ENCODE data around the gene STIMATE. TPM values are rescaled to one million over a fixed set of nuclear protein-coding genes. Genes with fewer than 3 reads are reported as not detected.

The STIMATE gene
- total and polyA plus RNA-seq, 8 donors = 5.0 to 19.9 (median 13.6) TPM

GRCh38 chr3:52798376-52798977 lies 98.9 kb downstream of the STIMATE start:
- DNase-seq = no peak
- H3K4me3 ChIP-seq = no peak overlapping the region
- no peaks in the 10 kb centered on the region for H3K9me3 ChIP-seq
- H3K27ac ChIP-seq = no peak overlapping the region
- H3K27me3 ChIP-seq = no peaks in the 10 kb centered on the region
- WGBS, 2 donors = 77 to 92% methylated on average over 10 of the region's 10 CpGs
- H3K36me3 ChIP-seq = no peaks in the 10 kb centered on the region
- intact Hi-C loops (cut with DNase I) = no loop called here
- ATAC-seq = peak in 1 of 4 donors; percentile 4
- no peak for FAIRE-seq
- peaks cover 0 to 3% (median 0%) of the 10 kb centered on the region in 3 donors for H3K4me1 ChIP-seq
- no peak for TF ChIP-seq CTCF (IDR thresholded peaks at IDR 0.05)

- DNase-seq (no peak), ATAC-seq (no peak), FAIRE-seq (no peak)
- H3K9me3 ChIP-seq = no peaks in the 10 kb centered on the region
- H3K4me1 ChIP-seq = peaks cover 0 to 3% (median 0%) of the 10 kb centered on the region in 3 donors
- H3K27me3 ChIP-seq = no peaks in the 10 kb centered on the region
- no peak overlapping the region for H3K4me3 ChIP-seq
- TF ChIP-seq CTCF (IDR thresholded peaks at IDR 0.05) = no peak
- H3K36me3 ChIP-seq = no peaks in the 10 kb centered on the region
- 90 to 98% methylated on average over 9 of the region's 9 CpGs for WGBS, 2 donors
- intact Hi-C loops (cut with DNase I) = no loop called here
- no peak overlapping the region for H3K27ac ChIP-seq
Observed at GRCh38 chr3:52796411-52796810, 100.9 kb downstream of the STIMATE start.

- ATAC-seq = peak in 3 of 4 donors; percentile 15 to 81 (median 53)
- FAIRE-seq = no peak
- WGBS, 2 donors = 45 to 46% methylated on average over 9 of the region's 9 CpGs
Observed at GRCh38 chr3:52795298-52795900, 101.9 kb downstream of the STIMATE start.

GRCh38 chr3:52794612-52795099 lies 102.7 kb downstream of the STIMATE start, which contains the start of gene ITIH3:
TSS of gene ITIH3 (plus strand) at chr3:52794796. CDS start at chr3:52794804, 8 bp downstream.
- Histone ChIP-seq H3K36me3 (no peaks in the 10 kb centered on the region), H3K4me3 (no peak within 1 kb of the TSS), H3K27ac (no peak within 1 kb of the TSS), H3K4me1 (peaks cover 0 to 3% (median 0%) of the 10 kb centered on the region in 3 donors), H3K9me3 (no peaks in the 10 kb centered on the region), H3K27me3 (no peaks in the 10 kb centered on the region)
- DNase-seq = peak in 1 of 6 donors; percentile 41
- ATAC-seq = peak in 1 of 4 donors; percentile 3
- TF ChIP-seq CTCF (IDR thresholded peaks at IDR 0.05) = no peak
- 82 to 85% methylated on average over 10 of the region's 10 CpGs for WGBS, 2 donors
- intact Hi-C loops (cut with DNase I) = no loop called here
- FAIRE-seq = no peak

More at GRCh38 chr3:52795298-52795900, 101.9 kb downstream of the STIMATE start:
- Histone ChIP-seq H3K9me3 (no peaks in the 10 kb centered on the region), H3K27ac (no peak overlapping the region), H3K27me3 (no peaks in the 10 kb centered on the region), H3K36me3 (no peaks in the 10 kb centered on the region), H3K4me1 (peaks cover 0 to 3% (median 0%) of the 10 kb centered on the region in 3 donors), H3K4me3 (no peak overlapping the region)
- DNase-seq = peak in 3 of 6 donors; percentile 27 to 66 (median 34)
- no peak for TF ChIP-seq CTCF (IDR thresholded peaks at IDR 0.05)
- intact Hi-C loops (cut with DNase I) = no loop called here
